NT2/D1 (cell line): Measurements from ENCODE around the gene PFN4.

Source experiments
- DNase-seq: peaks from one replicate; pipeline ENCODE4 v3.0.0-alpha.2; 2011; ENCODE audit warnings: low read depth, low spot score
- H3K27me3 ChIP-seq: 2 replicates; pipeline ENCODE4 v1.6.0; 2011; ENCODE audit warnings: mild to moderate bottlenecking; ENCODE audit not compliant: insufficient read length, insufficient read depth
- H3K36me3 ChIP-seq: 2 replicates; pipeline ENCODE4 v1.6.1; 2011; ENCODE audit warnings: mild to moderate bottlenecking, low read length, mixed read lengths; ENCODE audit not compliant: insufficient read depth, insufficient read length
- H3K4me1 ChIP-seq: 2 replicates; pipeline ENCODE4 v1.5.1; 2011; ENCODE audit not compliant: insufficient read depth, insufficient read length
- H3K4me3 ChIP-seq: 2 replicates; pipeline ENCODE4 v1.5.1; 2011; ENCODE audit warnings: low read depth; ENCODE audit not compliant: insufficient read length
- H3K9ac ChIP-seq: 2 replicates; pipeline ENCODE4 v1.6.0; 2011; ENCODE audit warnings: low read depth; ENCODE audit not compliant: insufficient read length
- H3K9me3 ChIP-seq: 2 replicates; pipeline ENCODE4 v1.5.1; 2011; ENCODE audit warnings: mild to moderate bottlenecking, low read length; ENCODE audit not compliant: insufficient read depth
- SUZ12 ChIP-seq: IDR thresholded peaks from 2 replicates; pipeline ENCODE4 v1.6.1; 2011; ENCODE audit not compliant: insufficient read length, insufficient read depth; ENCODE audit errors: extremely low read depth
- YY1 ChIP-seq: IDR thresholded peaks from 2 replicates; pipeline ENCODE4 v1.6.1; 2011; ENCODE audit not compliant: insufficient read length, insufficient read depth
- ZNF274 ChIP-seq: IDR thresholded peaks from 2 replicates; pipeline ENCODE4 v1.6.1; 2011; ENCODE audit warnings: mild to moderate bottlenecking, low read depth, low read length

PFN4 gene

GRCh38 chr2:24123922-24124580, 917 bp upstream of the PFN4 start:
- H3K4me3 ChIP-seq, result peak overlapping the region; percentile 72
- TF ChIP-seq ZNF274 (no peak), YY1 (no peak), SUZ12 (no peak)
- no peaks in the 10 kb centered on the region for H3K9me3 ChIP-seq
- no peaks in the 10 kb centered on the region for H3K4me1 ChIP-seq
- H3K36me3 ChIP-seq, result peaks cover 5% of the 10 kb centered on the region
- no peaks in the 10 kb centered on the region for H3K27me3 ChIP-seq
- DNase-seq, result peak; percentile 13
- peak overlapping the region; percentile 89 for H3K9ac ChIP-seq

GRCh38 chr2:24122366-24123194, 554 bp downstream of the PFN4 start:
- H3K36me3 ChIP-seq, result peaks cover 5% of the 10 kb centered on the region
- peak overlapping the region; percentile 72 for H3K4me3 ChIP-seq
- peak overlapping the region; percentile 89 for H3K9ac ChIP-seq
- H3K27me3 ChIP-seq, result no peaks in the 10 kb centered on the region
- peak; percentile 3 for DNase-seq
- H3K9me3 ChIP-seq, result no peaks in the 10 kb centered on the region
- no peaks in the 10 kb centered on the region for H3K4me1 ChIP-seq
- TF ChIP-seq YY1 (no peak), ZNF274 (no peak), SUZ12 (no peak)

- no peak for DNase-seq
- TF ChIP-seq ZNF274 (no peak), YY1 (no peak), SUZ12 (no peak)
- no peaks in the 10 kb centered on the region for H3K27me3 ChIP-seq
- no peak overlapping the region for H3K9ac ChIP-seq
- H3K4me3 ChIP-seq, result no peak overlapping the region
- H3K4me1 ChIP-seq, result no peaks in the 10 kb centered on the region
- peaks cover 5% of the 10 kb centered on the region for H3K36me3 ChIP-seq
- no peaks in the 10 kb centered on the region for H3K9me3 ChIP-seq
These were observed 1.7 kb downstream of the PFN4 start for GRCh38 chr2:24121469-24121868.

GRCh38 chr2:24121066-24121465, 2.1 kb downstream of the PFN4 start:
- Histone ChIP-seq H3K4me1 (no peaks in the 10 kb centered on the region), H3K27me3 (no peaks in the 10 kb centered on the region), H3K9me3 (no peaks in the 10 kb centered on the region), H3K36me3 (peaks cover 5% of the 10 kb centered on the region), H3K4me3 (no peak overlapping the region), H3K9ac (no peak overlapping the region)
- DNase-seq, result no peak
- TF ChIP-seq ZNF274, result no peak
- no peak for TF ChIP-seq SUZ12

GRCh38 chr2:24117902-24118301, 5.2 kb downstream of the PFN4 start:
- TF ChIP-seq SUZ12 (no peak), YY1 (no peak), ZNF274 (no peak)
- H3K4me3 ChIP-seq, result no peak overlapping the region
- H3K9me3 ChIP-seq, result peaks cover 21% of the 10 kb centered on the region
- no peaks in the 10 kb centered on the region for H3K27me3 ChIP-seq
- H3K36me3 ChIP-seq, result no peaks in the 10 kb centered on the region
- H3K4me1 ChIP-seq, result no peaks in the 10 kb centered on the region
- no peak overlapping the region for H3K9ac ChIP-seq
- DNase-seq, result no peak

GRCh38 chr2:24115057-24115456, 8.1 kb downstream of the PFN4 start:
- TF ChIP-seq SUZ12 (no peak), ZNF274 (no peak), YY1 (no peak)
- DNase-seq, result no peak

GRCh38 chr2:24111407-24111901, 11.7 kb downstream of the PFN4 start:
- Histone ChIP-seq H3K4me3 (no peak overlapping the region), H3K27me3 (no peaks in the 10 kb centered on the region), H3K9ac (no peak overlapping the region), H3K4me1 (no peaks in the 10 kb centered on the region), H3K36me3 (no peaks in the 10 kb centered on the region), H3K9me3 (peaks cover 21% of the 10 kb centered on the region)
- no peak for DNase-seq
- TF ChIP-seq ZNF274 (no peak), SUZ12 (no peak), YY1 (no peak)

More at GRCh38 chr2:24115057-24115456, 8.1 kb downstream of the PFN4 start:
- Histone ChIP-seq H3K36me3 (no peaks in the 10 kb centered on the region), H3K9ac (no peak overlapping the region), H3K4me3 (no peak overlapping the region), H3K9me3 (peaks cover 21% of the 10 kb centered on the region), H3K27me3 (no peaks in the 10 kb centered on the region), H3K4me1 (no peaks in the 10 kb centered on the region)
